Naive thymus-derived CD8-positive, alpha-beta T cell (primary cell): ENCODE measurements around the gene TP53BP2. TPM values are rescaled to one million over a fixed set of nuclear protein-coding genes. Genes with fewer than 3 reads are reported as not detected.

Experiments
- ATAC-seq, 2 donors: fragments of 150-1000 bp; cut with Tn5 transposase in 1 of 2; sonication (Bioruptor Pico), chemical (Tn5 transposase) in 1 of 2; 1 replicate in 1 of 2; 2 replicates in 1 of 2; pipeline ENCODE4 v1.10.0; 2021; ENCODE audit warnings: mild to moderate bottlenecking in 2 of 2, moderate library complexity in 2 of 2
- POLR2A ChIA-PET: fragments of 350-600 bp; sonication (Branson Sonifier 250); formaldehyde crosslinking; loops from one replicate; lab custom pipeline; 2021; ENCODE audit warnings: antibody characterized with exemption; lab: Charles Lee
- DNase-seq, 10 donors: peaks; one replicate each; pipeline versions ENCODE4 v3.0.0 to v3.0.0-alpha.2; 2020 to 2022
- H3K27ac Mint-ChIP-seq, 10 donors: one replicate each; pipeline ENCODE4 v1.8.0; 2020 to 2022; ENCODE audit warnings: mild to moderate bottlenecking in 10 of 10, mixed read lengths in 10 of 10, moderate library complexity in 4 of 10, inconsistent platforms in 1 of 10
- H3K27me3 Mint-ChIP-seq, 5 donors: one replicate each; pipeline ENCODE4 v1.8.0; 2021 to 2022; ENCODE audit warnings: mixed read lengths in 5 of 5
- H3K36me3 Mint-ChIP-seq, 3 donors: one replicate each; pipeline ENCODE4 v1.8.0; 2020 to 2022; ENCODE audit warnings: mixed read lengths in 3 of 3, mild to moderate bottlenecking in 2 of 3, inconsistent platforms in 1 of 3
- H3K4me1 Mint-ChIP-seq, 4 donors: one replicate each; pipeline ENCODE4 v1.8.0; 2021 to 2022; ENCODE audit warnings: mixed read lengths in 4 of 4
- H3K4me3 Mint-ChIP-seq, 10 donors: one replicate each; pipeline ENCODE4 v1.8.0; 2020 to 2022; ENCODE audit warnings: mild to moderate bottlenecking in 10 of 10, mixed read lengths in 10 of 10, moderate library complexity in 6 of 10, inconsistent platforms in 1 of 10
- H3K9me3 Mint-ChIP-seq, 9 donors: one replicate each; pipeline ENCODE4 v1.8.0; 2020 to 2022; ENCODE audit warnings: mixed read lengths in 9 of 9, mild to moderate bottlenecking in 3 of 9, inconsistent platforms in 1 of 9, moderate library complexity in 1 of 9
- polyA plus RNA-seq, 3 donors: library from polyadenylated mRNA; unstranded; fragments of 300-500 nt; fragmentation: Illumina TruSeq; gene quantifications; one replicate each; pipeline ENCODE4 v1.2.3, GENCODE V29; 2021
- total RNA-seq, 8 experiments: library from RNA in 2 of 8; stranded (reverse) in 2 of 8; gene quantifications; one replicate each; pipeline ENCODE4 v1.2.3 and lab custom pipeline; 2021 to 2026

The TP53BP2 gene
- total and polyA plus RNA-seq, 5 experiments from 2014 or later, result 7.4 to 46.2 (median 10.8) TPM

DNA sequence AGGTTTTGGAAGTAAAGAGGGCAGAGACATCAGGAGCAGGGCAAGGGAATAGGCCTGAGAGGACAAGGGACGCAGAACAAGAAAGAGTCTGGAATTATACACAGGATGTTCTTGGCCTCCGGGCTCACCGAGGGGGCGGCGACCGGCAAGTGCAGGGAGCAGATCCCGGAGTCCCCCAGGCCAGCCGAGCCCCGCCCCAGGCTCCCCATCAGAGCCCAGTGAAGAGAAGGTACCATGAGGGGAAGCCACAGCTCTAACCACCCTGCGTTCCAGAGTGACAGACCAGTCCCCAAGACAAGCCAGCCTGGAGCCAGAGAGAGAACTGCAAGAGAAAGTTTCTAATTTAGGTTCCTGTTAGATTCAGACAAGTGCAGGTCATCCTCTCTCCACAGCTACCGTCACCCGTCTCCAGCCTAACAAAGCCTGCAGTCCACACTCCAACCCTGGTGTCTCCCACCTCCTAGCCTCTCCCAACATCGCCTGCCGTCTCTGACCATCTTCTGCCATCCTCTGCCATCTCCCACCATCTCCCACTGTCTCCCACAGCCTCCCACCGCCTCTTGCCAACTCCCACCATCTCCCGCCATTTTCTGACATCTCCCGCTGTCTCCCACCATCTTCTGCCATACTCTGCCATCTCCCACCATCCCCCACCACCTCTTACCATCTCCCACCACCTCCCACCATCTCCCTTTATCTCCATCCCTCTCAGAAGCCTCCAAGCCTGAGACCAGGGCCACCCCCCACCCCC is 90.9 kb downstream of the TP53BP2 start:
- H3K27ac Mint-ChIP-seq, result no peak overlapping the region
- H3K9me3 Mint-ChIP-seq, result no peaks in the 10 kb centered on the region
- POLR2A ChIA-PET, result no interaction called here
- H3K4me1 Mint-ChIP-seq, result peaks cover 0 to 5% (median 3%) of the 10 kb centered on the region in 4 donors
- ATAC-seq, result no peak
- no peak for DNase-seq
- H3K27me3 Mint-ChIP-seq, result no peaks in the 10 kb centered on the region
- peaks cover 5 to 87% (median 27%) of the 10 kb centered on the region in 3 donors for H3K36me3 Mint-ChIP-seq
- no peak overlapping the region for H3K4me3 Mint-ChIP-seq

DNA sequence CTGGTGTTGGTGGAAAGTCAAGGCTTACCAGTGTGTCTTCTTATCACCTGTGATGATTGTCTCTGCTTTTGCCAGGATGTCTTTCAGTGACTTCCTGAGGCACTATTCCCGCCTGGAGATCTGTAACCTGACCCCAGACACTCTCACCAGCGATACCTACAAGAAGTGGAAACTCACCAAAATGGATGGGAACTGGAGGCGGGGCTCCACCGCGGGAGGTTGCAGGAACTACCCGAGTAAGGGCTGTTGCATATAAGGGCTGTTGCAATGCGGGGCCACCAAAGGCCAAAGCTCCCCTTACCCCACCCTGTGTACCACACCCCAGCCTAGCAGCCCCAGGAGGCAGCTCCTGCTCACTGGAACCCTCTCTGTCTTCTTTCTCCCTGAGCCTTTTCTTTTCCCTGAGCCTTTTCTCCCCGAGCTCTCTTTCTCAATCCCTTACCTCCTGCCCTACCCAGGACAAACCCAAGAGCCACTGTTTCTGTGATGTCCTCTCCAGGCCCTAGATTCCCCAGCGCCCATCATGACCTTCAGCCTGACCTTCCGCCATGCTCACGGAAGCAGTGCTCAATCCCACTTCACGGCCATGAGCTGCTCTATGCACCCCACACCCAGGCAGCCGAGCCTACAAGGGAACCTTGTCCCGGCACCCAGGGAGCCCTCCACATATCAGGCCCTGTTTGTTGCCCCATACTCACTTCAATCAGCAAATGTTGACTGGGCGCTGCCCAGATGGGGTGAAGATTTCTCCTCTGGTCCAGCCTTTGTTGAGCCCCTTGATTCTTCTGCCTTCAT is 92.8 kb downstream of the TP53BP2 start:
- peaks cover 6 to 14% (median 6%) of the 10 kb centered on the region in 4 donors for H3K4me1 Mint-ChIP-seq
- H3K36me3 Mint-ChIP-seq, result peaks cover 5 to 72% (median 23%) of the 10 kb centered on the region in 3 donors
- H3K4me3 Mint-ChIP-seq, result no peak overlapping the region
- ATAC-seq (no peak), DNase-seq (no peak)
- peak overlapping the region in 3 of 10 donors; percentile 56 to 74 (median 64) for H3K27ac Mint-ChIP-seq
- POLR2A ChIA-PET, result no interaction called here
- H3K27me3 Mint-ChIP-seq, result no peaks in the 10 kb centered on the region
- no peaks in the 10 kb centered on the region for H3K9me3 Mint-ChIP-seq

DNA sequence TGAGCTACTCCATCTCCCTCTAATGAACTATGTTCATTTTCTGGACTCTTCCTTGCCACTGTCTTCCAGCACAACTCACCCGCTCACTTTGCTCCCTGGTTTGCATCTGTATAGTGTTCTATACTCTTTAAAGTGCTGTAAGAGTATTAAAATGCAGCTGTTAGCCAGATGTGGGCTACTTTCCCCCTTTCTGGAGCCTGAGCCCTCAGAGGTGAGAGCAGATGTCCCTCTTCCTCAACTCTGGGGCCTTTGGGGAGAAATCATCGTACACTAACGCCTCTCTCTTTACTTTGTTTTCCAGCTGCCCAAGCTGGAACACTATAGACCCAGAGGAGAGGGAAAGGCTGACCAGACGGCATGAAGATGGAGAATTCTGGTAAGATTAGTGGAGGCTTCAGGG is 94.1 kb downstream of the TP53BP2 start:
- no peak for ATAC-seq
- DNase-seq, result no peak
- Mint-ChIP-seq H3K9me3 (no peaks in the 10 kb centered on the region), H3K27ac (no peak overlapping the region), H3K36me3 (peaks cover 5 to 68% (median 23%) of the 10 kb centered on the region in 3 donors), H3K4me1 (peaks cover 6 to 17% (median 8%) of the 10 kb centered on the region in 4 donors), H3K4me3 (no peak overlapping the region), H3K27me3 (no peaks in the 10 kb centered on the region)
- POLR2A ChIA-PET, result interaction anchor here (0.6 to 1.0 kb wide), 2 partner anchors 40 to 92 kb away, joined by 3 read pairs; partner anchors contain the start of gene CAPN2

DNA sequence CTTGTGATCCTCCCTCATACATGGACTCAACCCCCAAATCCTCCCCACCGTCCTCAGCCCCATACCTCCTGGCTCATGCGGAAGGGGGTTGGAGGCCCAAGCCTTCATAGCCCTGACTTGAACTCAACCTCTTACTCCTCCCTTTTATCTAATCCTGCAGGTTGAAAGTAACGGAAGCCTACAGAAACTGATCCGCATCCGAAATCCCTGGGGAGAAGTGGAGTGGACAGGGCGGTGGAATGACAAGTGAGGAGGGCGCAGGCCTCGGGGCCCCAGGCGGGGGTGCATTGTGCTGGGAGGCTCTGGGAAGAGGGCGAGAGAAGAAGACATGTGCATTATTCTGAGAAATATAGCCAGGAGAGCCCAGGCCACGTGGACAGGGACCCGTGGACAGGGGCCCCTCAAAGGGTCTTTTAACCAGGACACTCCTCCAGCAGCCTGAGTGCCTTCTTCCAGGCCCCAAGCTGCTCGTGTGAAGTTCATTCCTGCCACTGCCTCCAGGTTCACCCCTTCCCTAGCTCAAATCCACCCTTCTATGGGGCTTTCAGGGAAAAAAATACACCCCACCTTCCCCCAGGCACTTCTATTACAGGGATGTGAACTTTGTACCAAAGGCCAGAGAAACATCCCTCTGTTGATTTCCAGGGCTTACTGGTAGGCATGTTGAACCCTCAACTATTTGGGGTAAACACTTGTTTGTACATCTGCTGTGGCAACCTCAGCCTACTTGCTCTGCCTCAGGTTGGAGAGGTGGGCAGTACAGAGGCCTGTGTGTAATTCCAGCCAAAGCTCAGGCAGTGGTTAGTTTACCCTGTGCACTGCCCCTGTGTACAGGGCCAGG is 94.8 kb downstream of the TP53BP2 start:
- H3K27me3 Mint-ChIP-seq, result no peaks in the 10 kb centered on the region
- H3K4me3 Mint-ChIP-seq, result peak overlapping the region in 1 of 10 donors; percentile 45
- no peak overlapping the region for H3K27ac Mint-ChIP-seq

GRCh38 chr1:223748773-223749733 is 96.7 kb downstream of the TP53BP2 start:
- peak overlapping the region; percentile 71 to 87 (median 79) for H3K4me3 Mint-ChIP-seq
- H3K36me3 Mint-ChIP-seq, result peaks cover 5 to 71% (median 23%) of the 10 kb centered on the region in 3 donors
- peak; percentile 39 to 75 (median 66) for DNase-seq
- peak overlapping the region in 5 of 10 donors; percentile 44 to 85 (median 61) for H3K27ac Mint-ChIP-seq
- H3K4me1 Mint-ChIP-seq, result peaks cover 6 to 17% (median 7%) of the 10 kb centered on the region in 4 donors
- peak; percentile 91 to 96 for ATAC-seq
- H3K9me3 Mint-ChIP-seq, result no peaks in the 10 kb centered on the region
- H3K27me3 Mint-ChIP-seq, result no peaks in the 10 kb centered on the region
- POLR2A ChIA-PET, result interaction anchor here (1.2 to 3.0 kb wide), 3 partner anchors 32 to 50 kb away, joined by 7 to 22 read pairs (median 8); partner anchors contain the start of gene CAPN2

More for the DNA sequence above, 94.8 kb downstream of the TP53BP2 start:
- ATAC-seq (no peak), DNase-seq (no peak)
- H3K9me3 Mint-ChIP-seq, result no peaks in the 10 kb centered on the region
- peaks cover 5 to 67% (median 23%) of the 10 kb centered on the region in 3 donors for H3K36me3 Mint-ChIP-seq
- POLR2A ChIA-PET, result interaction anchor here (1.0 to 3.0 kb wide), 2 partner anchors 39 kb away, joined by 3 to 22 read pairs; partner anchors contain the start of gene CAPN2
- peaks cover 6 to 17% (median 8%) of the 10 kb centered on the region in 4 donors for H3K4me1 Mint-ChIP-seq

- POLR2A ChIA-PET, result interaction anchor here (1.2 to 3.0 kb wide), 3 partner anchors 32 to 49 kb away, joined by 7 to 22 read pairs (median 8); partner anchors contain the start of gene CAPN2
- DNase-seq (no peak), ATAC-seq (peak in 1 of 2 donors; percentile 12)
- Mint-ChIP-seq H3K9me3 (no peaks in the 10 kb centered on the region), H3K4me1 (peaks cover 6 to 17% (median 7%) of the 10 kb centered on the region in 4 donors), H3K4me3 (peak overlapping the region in 9 of 10 donors; percentile 24 to 87 (median 78)), H3K27me3 (no peaks in the 10 kb centered on the region), H3K27ac (peak overlapping the region in 4 of 10 donors; percentile 2 to 76 (median 53)), H3K36me3 (peaks cover 5 to 71% (median 18%) of the 10 kb centered on the region in 3 donors)
Measured at GRCh38 chr1:223748405-223748772, 97.4 kb downstream of the TP53BP2 start.

GRCh38 chr1:223747838-223748335 is 97.9 kb downstream of the TP53BP2 start:
- no peak for DNase-seq

GRCh38 chr1:223745731-223746130 is 100.0 kb downstream of the TP53BP2 start:
- Mint-ChIP-seq H3K36me3 (peaks cover 0 to 49% (median 7%) of the 10 kb centered on the region in 3 donors), H3K9me3 (no peaks in the 10 kb centered on the region), H3K27ac (peak overlapping the region in 2 of 10 donors; percentile 34 to 84), H3K27me3 (no peaks in the 10 kb centered on the region), H3K4me3 (no peak overlapping the region), H3K4me1 (peaks cover 5 to 17% (median 6%) of the 10 kb centered on the region in 4 donors)
- POLR2A ChIA-PET, result no interaction called here
- ATAC-seq, result no peak
- DNase-seq, result no peak

More at GRCh38 chr1:223747838-223748335, 97.9 kb downstream of the TP53BP2 start:
- Mint-ChIP-seq H3K9me3 (no peaks in the 10 kb centered on the region), H3K36me3 (peaks cover 5 to 70% (median 13%) of the 10 kb centered on the region in 3 donors), H3K27me3 (no peaks in the 10 kb centered on the region), H3K27ac (peak overlapping the region in 5 of 10 donors; percentile 2 to 75 (median 29)), H3K4me3 (peak overlapping the region; percentile 11 to 87 (median 62)), H3K4me1 (peaks cover 5 to 17% (median 6%) of the 10 kb centered on the region in 4 donors)
- ATAC-seq, result no peak
- POLR2A ChIA-PET, result interaction anchor here (3.0 kb wide), 1 partner anchor 36 kb away, joined by 22 read pairs; the partner anchor contains the start of gene CAPN2

DNA sequence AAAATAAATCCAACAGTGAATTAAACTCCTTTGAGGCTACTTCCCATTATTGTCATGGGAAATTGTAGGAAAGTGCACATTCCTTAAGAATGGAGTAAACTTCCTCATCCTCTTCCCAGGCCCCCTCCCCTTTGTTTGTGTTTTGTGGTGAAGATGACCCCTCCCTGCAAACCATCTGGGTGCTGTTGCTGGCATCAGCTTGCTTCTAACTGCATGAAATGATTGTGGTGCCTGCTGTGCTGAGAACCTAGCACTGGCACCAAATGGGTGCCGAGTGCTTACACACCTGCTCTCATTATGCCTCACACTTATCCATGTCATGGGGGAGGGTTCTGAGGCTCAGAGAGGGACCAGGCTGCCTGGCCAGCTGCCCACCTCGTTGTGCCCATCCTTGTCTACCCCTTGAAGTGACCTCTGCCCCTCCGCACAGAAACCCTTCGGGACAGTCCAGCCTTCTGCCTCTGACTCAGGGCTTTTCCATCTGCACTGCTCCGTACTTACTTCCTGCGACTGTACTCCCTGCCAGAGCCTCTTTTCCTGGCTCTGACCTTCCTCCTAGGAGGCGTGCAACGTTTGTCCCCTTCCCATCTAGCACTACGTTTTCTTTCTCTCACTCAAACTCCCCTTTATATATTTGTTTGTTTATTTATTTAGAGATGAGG is 102.8 kb downstream of the TP53BP2 start:
- Mint-ChIP-seq H3K9me3 (no peaks in the 10 kb centered on the region), H3K27me3 (no peaks in the 10 kb centered on the region), H3K27ac (peak overlapping the region in 5 of 10 donors; percentile 29 to 87 (median 56)), H3K4me3 (no peak overlapping the region), H3K4me1 (peaks cover 0 to 7% (median 3%) of the 10 kb centered on the region in 4 donors), H3K36me3 (peaks cover 0 to 58% (median 3%) of the 10 kb centered on the region in 3 donors)
- POLR2A ChIA-PET, result interaction anchor here (0.6 kb wide), 1 partner anchor 20 kb away, joined by 3 read pairs; no protein-coding TSS in a partner anchor
- DNase-seq, result no peak
- ATAC-seq, result no peak

DNA sequence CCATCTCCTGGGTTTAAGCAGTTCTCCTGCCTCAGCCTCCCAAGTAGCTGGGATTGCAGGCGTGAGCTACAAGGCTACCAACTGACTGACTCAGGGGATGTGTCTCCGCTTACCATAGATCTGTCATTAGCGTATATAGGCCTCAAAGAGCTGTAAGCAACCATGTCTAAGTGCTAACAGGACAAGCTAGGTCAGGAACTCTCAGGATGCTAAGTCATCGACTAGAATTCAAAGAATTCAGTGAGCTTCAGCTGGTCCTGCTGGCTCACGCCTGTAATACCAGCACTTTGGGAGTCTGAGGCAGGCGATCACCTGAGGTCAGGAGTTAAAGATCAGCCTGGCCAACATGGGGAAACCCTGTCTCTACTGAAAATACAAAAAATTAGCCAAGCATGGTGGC is 103.9 kb downstream of the TP53BP2 start:
- H3K27ac Mint-ChIP-seq, result no peak overlapping the region
- H3K27me3 Mint-ChIP-seq, result no peaks in the 10 kb centered on the region
- POLR2A ChIA-PET, result no interaction called here

More for the DNA sequence above, 103.9 kb downstream of the TP53BP2 start:
- DNase-seq, result no peak
- no peak for ATAC-seq
- no peaks in the 10 kb centered on the region for H3K9me3 Mint-ChIP-seq
- H3K4me1 Mint-ChIP-seq, result peaks cover 0 to 2% (median 2%) of the 10 kb centered on the region in 4 donors
- H3K4me3 Mint-ChIP-seq, result no peak overlapping the region
- peaks cover 0 to 54% (median 3%) of the 10 kb centered on the region in 3 donors for H3K36me3 Mint-ChIP-seq
